Heart left ventricle (tissue), 13 donors: ENCODE measurements around the gene MALSU1.

Experiments
- CTCF ChIP-seq, 12 donors: fragments of 200-600 bp; sonication (generic) in 4 of 12; IDR thresholded peaks; one replicate each; pipeline versions ENCODE4 v1.5.0 to v1.8.0; 2018 to 2022; ENCODE audit warnings: antibody characterized with exemption in 12 of 12, mild to moderate bottlenecking in 5 of 12
- POLR2A ChIP-seq, 2 donors: fragments of 450-650 bp; IDR thresholded peaks; one replicate each; pipeline ENCODE4 v1.6.1; 2017; ENCODE audit warnings: antibody characterized with exemption in 2 of 2, mild to moderate bottlenecking in 2 of 2, moderate library complexity in 2 of 2
- donor health status: ischemic (EF 13 %, LVEDD 7.1; RV severe dilation, severe dysfunction).
- donor health status: DM: no; HTN: yes; CAD: no.
- donor health status: DM: no; HTN: no; CAD: no.
- donor health status: ischemic (EF 25% LVEDD 6.9; RV normal size, moderate dysfunction).
- donor health status: ischemic (EF 25% LVEDD 5.7; RV mildly dilated, moderate dysfunction).
- donor health status: ischemic (EF 35%, LVEDD 5.7; RV mildly dilated, moderate dysfunction).
- donor health status: nonischemic (EF 11% LVEDD 7.7; RV severe dilation, severe dysfunction).
- donor health status: DM: yes; HTN: yes; CAD: no.
- donor health status: PGD.
- donor health status: ischemic (EF 29% LVEDD 5.4; RV normal size, mild dysfunction).
- donor health status: nonischemic (EF 23%, LVEDD 6.1; RV moderate dilation, normal function).

- TF ChIP-seq CTCF (IDR thresholded peaks at IDR 0.05) (no peak), POLR2A (IDR thresholded peaks at IDR 0.05) (no peak)
Measured at GRCh38 chr7:23283086-23283485, 16.1 kb upstream of the MALSU1 start.
